ENCODE data around the gene VWA2.

The VWA2 gene

DNA sequence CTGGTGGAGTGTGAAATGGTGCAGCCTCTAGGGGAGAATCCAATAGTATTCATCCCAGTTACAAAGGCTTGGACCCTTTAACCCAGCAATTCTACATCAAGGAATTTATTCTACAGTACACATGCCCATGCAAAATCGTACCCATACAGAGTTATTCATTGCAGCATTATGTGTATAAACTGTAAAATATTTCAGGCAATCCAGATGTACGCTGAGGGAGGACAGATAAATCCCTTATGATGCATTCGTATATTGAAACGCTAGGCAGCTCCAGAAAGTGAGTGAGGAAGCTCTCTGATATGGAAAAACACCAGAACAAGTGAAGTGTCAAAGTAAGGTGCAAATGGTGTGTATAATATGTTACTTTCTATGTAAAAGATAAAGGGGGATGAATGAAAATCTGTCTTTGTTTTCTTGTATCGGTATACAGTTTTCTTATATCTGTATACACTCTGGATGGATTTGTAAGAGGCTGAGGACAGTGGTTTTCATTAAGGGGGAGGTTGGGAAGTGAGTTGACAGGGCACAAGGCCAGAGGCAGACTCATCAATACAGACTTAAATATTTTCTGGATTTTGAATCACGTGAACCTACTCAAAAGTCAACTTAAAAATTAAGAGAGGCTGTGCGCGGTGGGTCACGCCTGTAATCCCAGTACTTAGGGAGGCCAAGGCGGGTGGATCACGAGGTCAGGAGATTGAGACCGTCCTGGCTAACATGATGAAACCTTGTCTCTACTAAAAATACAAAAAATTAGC, 17.1 kb downstream of the VWA2 start:
- no peak overlapping the region for H3K27ac ChIP-seq
- no peak for TF ChIP-seq ZFX (IDR thresholded peaks at IDR 0.05; ENCODE audit: borderline replicate concordance)
- TF ChIP-seq, protein P1, sequence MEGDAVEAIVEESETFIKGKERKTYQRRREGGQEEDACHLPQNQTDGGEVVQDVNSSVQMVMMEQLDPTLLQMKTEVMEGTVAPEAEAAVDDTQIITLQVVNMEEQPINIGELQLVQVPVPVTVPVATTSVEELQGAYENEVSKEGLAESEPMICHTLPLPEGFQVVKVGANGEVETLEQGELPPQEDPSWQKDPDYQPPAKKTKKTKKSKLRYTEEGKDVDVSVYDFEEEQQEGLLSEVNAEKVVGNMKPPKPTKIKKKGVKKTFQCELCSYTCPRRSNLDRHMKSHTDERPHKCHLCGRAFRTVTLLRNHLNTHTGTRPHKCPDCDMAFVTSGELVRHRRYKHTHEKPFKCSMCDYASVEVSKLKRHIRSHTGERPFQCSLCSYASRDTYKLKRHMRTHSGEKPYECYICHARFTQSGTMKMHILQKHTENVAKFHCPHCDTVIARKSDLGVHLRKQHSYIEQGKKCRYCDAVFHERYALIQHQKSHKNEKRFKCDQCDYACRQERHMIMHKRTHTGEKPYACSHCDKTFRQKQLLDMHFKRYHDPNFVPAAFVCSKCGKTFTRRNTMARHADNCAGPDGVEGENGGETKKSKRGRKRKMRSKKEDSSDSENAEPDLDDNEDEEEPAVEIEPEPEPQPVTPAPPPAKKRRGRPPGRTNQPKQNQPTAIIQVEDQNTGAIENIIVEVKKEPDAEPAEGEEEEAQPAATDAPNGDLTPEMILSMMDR (IDR thresholded peaks at IDR 0.05): no peak

DNA sequence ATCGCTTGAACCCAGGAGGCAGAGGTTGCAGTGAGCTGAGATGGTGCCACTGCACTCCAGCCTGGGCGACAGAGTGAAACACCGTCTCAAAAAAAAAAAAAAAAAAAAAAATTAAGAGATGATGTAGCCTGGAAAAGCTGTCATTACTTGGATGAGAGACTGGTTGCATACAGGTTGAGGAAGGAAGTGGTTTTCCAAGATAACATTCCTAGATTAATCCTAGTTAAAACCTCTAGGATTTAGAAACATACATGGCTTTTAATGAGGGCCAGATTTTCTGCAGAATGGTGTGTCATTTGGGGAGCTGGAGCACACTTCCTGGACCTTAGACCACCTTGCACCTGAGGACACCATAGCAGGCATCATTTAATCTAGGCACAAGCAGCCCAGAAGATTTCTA, 17.8 kb downstream of the VWA2 start:
- no peak for TF ChIP-seq ZFX (IDR thresholded peaks at IDR 0.05; ENCODE audit: borderline replicate concordance)
- TF ChIP-seq, protein P1 (IDR thresholded peaks at IDR 0.05): no peak
- no peak overlapping the region for H3K27ac ChIP-seq

DNA sequence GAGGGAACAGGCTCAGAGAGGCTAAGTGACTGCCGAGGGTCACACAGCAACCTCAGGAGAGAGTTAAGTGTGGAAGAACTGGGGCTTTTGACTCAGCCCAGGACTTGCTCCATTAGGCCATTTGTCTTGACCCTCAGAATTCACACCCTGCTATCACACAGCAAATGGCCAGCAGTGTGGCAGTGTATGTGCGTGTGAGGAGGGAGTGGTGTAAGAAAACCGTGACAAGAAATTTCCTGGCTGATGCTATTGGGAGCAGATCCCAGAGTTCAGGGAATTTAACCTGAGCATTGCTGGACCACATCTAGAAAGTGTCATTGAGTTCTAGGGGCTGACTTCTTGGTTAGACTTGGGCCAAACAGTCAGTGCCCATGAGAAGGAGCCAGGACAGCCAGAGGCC, 18.4 kb downstream of the VWA2 start:
- H3K27ac ChIP-seq: no peak overlapping the region
- TF ChIP-seq, protein P1 (IDR thresholded peaks at IDR 0.05): no peak

DNA sequence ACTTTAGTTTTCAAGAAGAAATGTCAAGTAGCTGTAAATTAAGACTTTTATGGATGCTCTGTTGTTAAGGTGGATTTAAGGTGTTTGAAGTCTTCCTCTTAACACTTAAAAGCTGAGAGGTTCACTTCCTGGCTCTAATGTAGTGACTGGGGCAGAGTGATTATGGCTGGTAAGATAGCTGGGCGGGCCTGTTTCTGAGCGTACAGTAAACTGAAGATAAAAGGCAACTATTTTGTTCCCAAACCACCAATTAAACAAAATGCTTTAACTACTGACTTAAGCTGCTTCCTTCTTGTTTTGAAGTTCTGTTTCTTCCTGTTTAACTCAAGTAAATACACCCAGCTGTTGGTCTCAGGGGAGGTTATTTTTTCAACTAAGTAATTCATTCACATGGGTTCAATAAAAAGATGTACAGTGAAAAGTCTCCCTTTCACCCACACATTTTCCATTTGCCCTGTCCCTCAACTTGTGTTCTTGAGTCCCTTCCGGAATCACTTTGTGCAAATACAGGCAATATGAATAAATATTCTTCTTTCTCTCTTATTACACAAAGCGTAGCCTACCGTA, 19.3 kb downstream of the VWA2 start:
- H3K27ac ChIP-seq: no peak overlapping the region
- TF ChIP-seq, protein P1 (IDR thresholded peaks at IDR 0.05): no peak
- TF ChIP-seq ZFX (IDR thresholded peaks at IDR 0.05; ENCODE audit: borderline replicate concordance): no peak

DNA sequence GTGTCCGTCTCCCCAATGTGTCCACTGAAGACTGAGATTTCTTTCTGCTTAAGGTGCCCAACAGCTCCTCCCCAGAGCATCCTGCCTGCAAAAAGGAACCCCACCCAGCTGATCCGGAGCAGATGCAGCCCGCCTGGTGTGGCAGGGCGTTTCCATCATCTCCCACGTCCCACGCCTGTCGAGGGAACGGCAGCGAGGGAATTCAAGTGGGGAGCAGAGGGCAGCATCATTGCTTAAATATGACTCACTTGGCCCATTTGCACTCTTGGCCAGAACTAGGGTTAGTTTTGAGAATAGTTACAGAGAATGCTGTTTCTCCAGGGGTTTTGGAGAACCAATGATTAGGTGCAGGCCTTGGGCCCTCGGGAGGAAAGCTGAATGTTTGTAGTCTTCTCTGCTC, 20.8 kb downstream of the VWA2 start:
- TF ChIP-seq ZFX (IDR thresholded peaks at IDR 0.05; ENCODE audit: borderline replicate concordance): no peak
- TF ChIP-seq, protein P1 (IDR thresholded peaks at IDR 0.05): no peak
- H3K27ac ChIP-seq: no peak overlapping the region

DNA sequence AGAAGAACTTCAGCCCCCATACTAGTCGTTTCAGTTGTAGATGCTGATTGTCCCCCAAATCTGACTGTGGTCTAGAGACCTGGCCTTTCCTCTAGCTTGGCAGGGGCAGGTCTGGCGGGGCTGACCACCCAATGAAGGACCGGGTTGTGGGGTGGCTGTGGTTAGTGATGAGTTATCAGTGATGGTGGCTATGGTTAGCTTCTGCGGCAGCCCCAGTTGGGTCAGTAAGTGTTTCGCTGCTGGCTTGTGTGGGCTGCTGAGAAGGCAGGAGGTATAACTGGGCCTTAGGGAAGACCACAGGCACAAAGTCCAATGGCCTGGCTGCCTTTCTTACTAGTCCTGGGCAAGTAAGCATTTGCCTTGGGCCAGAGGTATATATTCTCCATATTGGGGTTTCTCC, 21.3 kb downstream of the VWA2 start:
- TF ChIP-seq, protein P1 (IDR thresholded peaks at IDR 0.05): no peak
- no peak for TF ChIP-seq ZFX (IDR thresholded peaks at IDR 0.05; ENCODE audit: borderline replicate concordance)
- H3K27ac ChIP-seq: no peak overlapping the region

DNA sequence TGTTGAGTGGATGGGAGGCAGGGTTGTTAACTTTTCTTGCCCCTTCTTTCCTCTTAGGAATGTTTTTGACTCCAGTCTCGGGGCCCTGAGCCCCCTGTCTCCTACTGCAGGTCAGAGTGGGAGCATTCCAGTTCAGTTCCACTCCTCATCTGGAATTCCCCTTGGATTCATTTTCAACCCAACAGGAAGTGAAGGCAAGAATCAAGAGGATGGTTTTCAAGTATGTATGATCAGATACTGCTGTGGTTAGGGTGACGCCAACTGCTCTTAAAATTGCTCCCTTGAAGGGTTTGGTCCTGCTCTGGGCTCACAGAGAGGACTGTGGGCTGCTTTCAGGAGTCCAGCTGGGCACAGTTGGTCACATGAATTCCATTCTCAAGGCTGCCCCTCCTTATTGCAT, 22.0 kb downstream of the VWA2 start:
- no peak for TF ChIP-seq ZFX (IDR thresholded peaks at IDR 0.05; ENCODE audit: borderline replicate concordance)
- TF ChIP-seq, protein P1 (IDR thresholded peaks at IDR 0.05): no peak
- H3K27ac ChIP-seq: no peak overlapping the region
